B cell (primary cell): ENCODE results near the gene SUMO2. TPM values are rescaled to one million over a fixed set of nuclear protein-coding genes. Genes with fewer than 3 reads are reported as not detected.

Experiments used
- ATAC-seq: fragments of 200-7000 bp; cut with Tn5 transposase; one replicate; pipeline ENCODE4 v1.10.0; 2021; ENCODE audit warnings: low read depth, mild to moderate bottlenecking, moderate number of reproducible peaks, moderate library complexity
- CTCF ChIA-PET: fragments of 350-600 bp; sonication (Branson Sonifier 250); formaldehyde crosslinking; loops from one replicate; lab custom pipeline; 2021; ENCODE audit warnings: antibody characterized with exemption, inconsistent platforms; lab: Charles Lee
- POLR2A ChIA-PET: fragments of 350-600 bp; sonication (Branson Sonifier 250); formaldehyde crosslinking; loops from one replicate; lab custom pipeline; 2021; ENCODE audit warnings: antibody characterized with exemption; lab: Charles Lee
- DNase-seq: peaks from one replicate; pipeline ENCODE4 v3.0.0; 2013
- H2AFZ ChIP-seq: 2 replicates; pipeline ENCODE4 v1.6.1; 2012; ENCODE audit warnings: mild to moderate bottlenecking, low read depth, low read length; ENCODE audit not compliant: insufficient read depth, poor library complexity, severe bottlenecking
- H3K27ac ChIP-seq, 2 donors: 1 replicate in 1 of 2; 2 replicates in 1 of 2; pipeline ENCODE4 v1.5.1; 2012 to 2013; ENCODE audit warnings: low read length in 2 of 2, mild to moderate bottlenecking in 2 of 2, moderate library complexity in 1 of 2
- H3K27me3 ChIP-seq, 4 experiments: fragments of 200-600 bp in 1 of 4; sonication (generic) in 1 of 4; replicated peaks in 1 of 4; 1 replicate in 2 of 4; 2 replicates in 2 of 4; pipeline versions ENCODE4 v1.6.1 to v1.7.0; 2013 to 2016; ENCODE audit warnings: low read length in 3 of 4, mild to moderate bottlenecking in 2 of 4, mixed read lengths in 1 of 4, moderate library complexity in 1 of 4; ENCODE audit not compliant: insufficient read depth in 4 of 4, control insufficient read depth in 3 of 4; ENCODE audit errors: control extremely low read depth in 1 of 4
- H3K36me3 ChIP-seq, 2 experiments: replicated peaks in 1 of 2; 1 replicate in 1 of 2; 2 replicates in 1 of 2; pipeline versions ENCODE4 v1.6.1 to v1.7.1; 2013; ENCODE audit warnings: low read length in 1 of 2; ENCODE audit not compliant: insufficient read depth in 2 of 2, control insufficient read depth in 1 of 2; ENCODE audit errors: control extremely low read depth in 1 of 2, extremely low read depth in 1 of 2
- H3K4me1 ChIP-seq, 2 donors: fragments of 200-600 bp in 1 of 2; sonication (generic) in 1 of 2; 1 replicate in 1 of 2; 2 replicates in 1 of 2; pipeline versions ENCODE4 v1.5.1 to v1.6.1; 2013 to 2017; ENCODE audit warnings: low read length in 2 of 2; ENCODE audit not compliant: control insufficient read depth in 2 of 2, insufficient read depth in 2 of 2
- H3K4me2 ChIP-seq: replicated peaks from 2 replicates; pipeline ENCODE3; 2012; ENCODE audit warnings: mild to moderate bottlenecking, low read depth, low read length; ENCODE audit not compliant: poor library complexity, severe bottlenecking
- H3K4me3 ChIP-seq, 5 experiments: fragments of 200-600 bp in 1 of 5; sonication (generic) in 1 of 5; 1 replicate in 3 of 5; 2 replicates in 2 of 5; pipeline versions ENCODE4 v1.5.1 to v1.7.0; 2011 to 2016; ENCODE audit warnings: low read length in 4 of 5, mild to moderate bottlenecking in 4 of 5, low read depth in 2 of 5, control low read depth in 1 of 5, moderate library complexity in 1 of 5; ENCODE audit not compliant: insufficient read depth in 1 of 5; ENCODE audit errors: control extremely low read depth in 1 of 5, extremely low read depth in 1 of 5
- H3K79me2 ChIP-seq: fragments of 200-600 bp; sonication (generic); one replicate; pipeline ENCODE4 v1.6.0; 2016; ENCODE audit warnings: low read length; ENCODE audit not compliant: control insufficient read depth, insufficient read depth
- H3K9ac ChIP-seq: fragments of 200-600 bp; sonication (generic); 2 replicates; pipeline ENCODE4 v1.6.1; 2017; ENCODE audit warnings: mild to moderate bottlenecking, low read length, moderate library complexity
- H3K9me3 ChIP-seq, 3 donors: one replicate each; pipeline versions ENCODE4 v1.6.1 to v1.7.1; 2013; ENCODE audit warnings: low read length in 2 of 3; ENCODE audit not compliant: control insufficient read depth in 2 of 3, insufficient read depth in 1 of 3; ENCODE audit errors: control extremely low read depth in 1 of 3
- H4K20me1 ChIP-seq: 2 replicates; pipeline ENCODE4 v1.6.0; 2012; ENCODE audit warnings: mild to moderate bottlenecking, low read length; ENCODE audit not compliant: insufficient read depth, control insufficient read depth, poor library complexity, severe bottlenecking
- H3K27ac Mint-ChIP-seq: one replicate; pipeline ENCODE4 v1.8.0; 2021; ENCODE audit warnings: mixed read lengths
- H3K27me3 Mint-ChIP-seq: one replicate; pipeline ENCODE4 v1.8.0; 2021; ENCODE audit warnings: mixed read lengths
- H3K4me1 Mint-ChIP-seq: one replicate; pipeline ENCODE4 v1.8.0; 2021; ENCODE audit warnings: mixed read lengths
- H3K4me3 Mint-ChIP-seq: one replicate; pipeline ENCODE4 v1.8.0; 2021; ENCODE audit warnings: mixed read lengths
- H3K9me3 Mint-ChIP-seq: one replicate; pipeline ENCODE4 v1.8.0; 2022; ENCODE audit warnings: mixed read lengths; ENCODE audit not compliant: insufficient read depth
- CTCF ChIP-seq: fragments of 200-600 bp; IDR thresholded peaks from one replicate; pipeline ENCODE4 v1.8.0; 2022; ENCODE audit warnings: antibody characterized with exemption, mild to moderate bottlenecking
- EZH2 ChIP-seq: IDR thresholded peaks from 2 replicates; pipeline ENCODE4 v1.6.1; 2012; ENCODE audit warnings: borderline replicate concordance, low read depth, mild to moderate bottlenecking, moderate library complexity, low read length; ENCODE audit not compliant: insufficient read depth, poor library complexity, severe bottlenecking
- WGBS: methylation state at CpG from one replicate; pipeline ENCODE4 v1.1.5; 2013; ENCODE audit warnings: missing lambda C conversion rate; ENCODE audit not compliant: insufficient coverage; 5-methylcytosine and 5-hydroxymethylcytosine counted together
- intact Hi-C: fragments of 100-400 bp; cut with micrococcal nuclease; formaldehyde crosslinking; loops from one replicate; pipeline ENCODE4 v1.10.0; 2022
- polyA plus RNA-seq: library from polyadenylated mRNA; depleted of rRNA; stranded (reverse); fragments of >200 nt; gene quantifications from 2 replicates; pipeline ENCODE4 v1.2.3, GENCODE V29; 2012
- total RNA-seq, 2 donors: library from RNA; stranded (reverse); fragments of 120-200 nt in 1 of 2; gene quantifications; 1 replicate in 1 of 2; 2 replicates in 1 of 2; pipeline versions ENCODE4 v1.2.3 to v1.2.4, GENCODE V29; 2013 to 2022

The SUMO2 gene
- total and polyA plus RNA-seq, 2 donors (not counting 1 experiment from before 2014, with no cell fraction given): 35.1 to 229 TPM

- Mint-ChIP-seq H3K27ac (peak overlapping the region; percentile 79), H3K4me1 (peaks cover 26% of the 10 kb centered on the region), H3K4me3 (peak overlapping the region; percentile 90), H3K27me3 (no peaks in the 10 kb centered on the region), H3K9me3 (no peaks in the 10 kb centered on the region)
- peaks cover 60% of the 10 kb centered on the region for H3K79me2 ChIP-seq
- no peak for DNase-seq
- no peak for ATAC-seq
- peak overlapping the region in 1 of 2 donors; percentile 94 for H3K27ac ChIP-seq
- intact Hi-C loops: loop anchor here (5.0 kb wide), 2 partner anchors 134 to 1086 kb away; partner anchors contain the start of genes ATP5PD, KCTD2 and UBALD2
- H3K27me3 ChIP-seq: no peaks in the 10 kb centered on the region
- H4K20me1 ChIP-seq: peaks cover 21% of the 10 kb centered on the region
- peak overlapping the region; percentile 96 for H2AFZ ChIP-seq
- H3K9ac ChIP-seq: peak overlapping the region; percentile 95
- 0% methylated on average over 1 of the region's 8 CpGs for WGBS
- no peaks in the 10 kb centered on the region for H3K9me3 ChIP-seq
- H3K4me3 ChIP-seq: peak overlapping the region; percentile 51 to 93 (median 87)
- TF ChIP-seq EZH2 (no peak), CTCF (no peak)
- CTCF ChIA-PET: interaction anchor here (0.5 to 16.4 kb wide), 9 partner anchors 10 to 231 kb away, joined by 3 to 373 read pairs (median 4); partner anchors contain the start of gene ARMC7
- peak overlapping the region; percentile 95 for H3K4me2 ChIP-seq
- POLR2A ChIA-PET: interaction anchor here (0.6 kb wide), 1 partner anchor 29 kb away, joined by 5 read pairs; no protein-coding TSS in a partner anchor
- H3K36me3 ChIP-seq: peaks cover 2 to 32% of the 10 kb centered on the region in 2 experiments
- peaks cover 16 to 24% of the 10 kb centered on the region in 2 donors for H3K4me1 ChIP-seq
These were observed 1.6 kb downstream of the SUMO2 start for GRCh38 chr17:75181110-75181509.

- ATAC-seq: no peak
- H3K4me3 ChIP-seq: no peak overlapping the region
- no peak overlapping the region for H2AFZ ChIP-seq
- H3K27me3 ChIP-seq: no peaks in the 10 kb centered on the region
- ChIA-PET POLR2A (interaction anchor here (0.7 kb wide), 2 partner anchors 24 to 29 kb away, joined by 4 read pairs; no protein-coding TSS in a partner anchor), CTCF (interaction anchor here (16.4 kb wide), 1 partner anchor 64 kb away, joined by 373 read pairs; the partner anchor contains the start of gene ARMC7)
- no peak for DNase-seq
- H3K4me3 Mint-ChIP-seq: no peak overlapping the region
- 100% methylated on average over 4 of the region's 6 CpGs for WGBS
- no peaks in the 10 kb centered on the region for H3K9me3 Mint-ChIP-seq
- intact Hi-C loops: no loop called here
- peaks cover 28% of the 10 kb centered on the region for H4K20me1 ChIP-seq
- H3K9ac ChIP-seq: no peak overlapping the region
- peaks cover 5 to 53% of the 10 kb centered on the region in 2 experiments for H3K36me3 ChIP-seq
- peaks cover 18 to 19% of the 10 kb centered on the region in 2 donors for H3K4me1 ChIP-seq
- no peaks in the 10 kb centered on the region for H3K27me3 Mint-ChIP-seq
- H3K27ac Mint-ChIP-seq: no peak overlapping the region
- no peak overlapping the region for H3K4me2 ChIP-seq
- no peak overlapping the region for H3K27ac ChIP-seq
- H3K9me3 ChIP-seq: no peaks in the 10 kb centered on the region
- peaks cover 86% of the 10 kb centered on the region for H3K79me2 ChIP-seq
- peaks cover 20% of the 10 kb centered on the region for H3K4me1 Mint-ChIP-seq
- TF ChIP-seq EZH2: no peak
- no peak for TF ChIP-seq CTCF
These were observed 4.3 kb downstream of the SUMO2 start for GRCh38 chr17:75178453-75178852.
